ENCODE data around the gene CCDC13. TPM values are rescaled to one million over a fixed set of nuclear protein-coding genes. Genes with fewer than 3 reads are reported as not detected.

CCDC13 gene
- total RNA-seq, 4 donors from 2014 or later, result 1.2 to 5.3 (median 3.9) TPM

- intact Hi-C loops (cut with DNase I), result no loop called here
Observed at GRCh38 chr3:42769477-42770131, 3.4 kb downstream of the CCDC13 start.

GRCh38 chr3:42764561-42765295, 8.3 kb downstream of the CCDC13 start:
- no peak overlapping the region for H3K4me3 ChIP-seq
- no peak for DNase-seq (ENCODE audit: extremely low spot score)
- no peaks in the 10 kb centered on the region for H3K27me3 ChIP-seq
- no peaks in the 10 kb centered on the region for H3K9me3 ChIP-seq
- WGBS, result 84% methylated on average over 3 of the region's 3 CpGs
- peaks cover 0 to 23% (median 20%) of the 10 kb centered on the region in 4 donors for H3K4me1 ChIP-seq
- TF ChIP-seq CTCF (IDR thresholded peaks at IDR 0.05) (no peak), POLR2AphosphoS5 (IDR thresholded peaks at IDR 0.05) (no peak)
- H3K27ac ChIP-seq (replicated peaks in 1 of 4), result no peak overlapping the region
- intact Hi-C loops (cut with DNase I), result no loop called here
- no peaks in the 10 kb centered on the region for H3K36me3 ChIP-seq

More at GRCh38 chr3:42769477-42770131, 3.4 kb downstream of the CCDC13 start:
- Histone ChIP-seq H3K9me3 (no peaks in the 10 kb centered on the region), H3K4me3 (no peak overlapping the region), H3K27me3 (no peaks in the 10 kb centered on the region), H3K27ac (replicated peaks in 1 of 4) (no peak overlapping the region), H3K36me3 (no peaks in the 10 kb centered on the region), H3K4me1 (peaks cover 5 to 21% (median 15%) of the 10 kb centered on the region in 4 donors)
- 90% methylated on average over 17 of the region's 28 CpGs for WGBS
- DNase-seq (ENCODE audit: extremely low spot score), result no peak
- TF ChIP-seq POLR2AphosphoS5 (IDR thresholded peaks at IDR 0.05) (no peak), POLR2A (IDR thresholded peaks at IDR 0.05; ENCODE audit: low read depth) (no peak), CTCF (IDR thresholded peaks at IDR 0.05) (no peak), EP300 (IDR thresholded peaks at IDR 0.05) (no peak)

- H3K36me3 ChIP-seq, result no peaks in the 10 kb centered on the region
- H3K27me3 ChIP-seq, result no peaks in the 10 kb centered on the region
- no peaks in the 10 kb centered on the region for H3K9me3 ChIP-seq
- TF ChIP-seq POLR2A (IDR thresholded peaks at IDR 0.05; ENCODE audit: low read depth) (no peak), POLR2AphosphoS5 (IDR thresholded peaks at IDR 0.05) (no peak), CTCF (IDR thresholded peaks at IDR 0.05) (no peak), EP300 (IDR thresholded peaks at IDR 0.05) (no peak)
- H3K27ac ChIP-seq (replicated peaks in 1 of 4), result no peak overlapping the region
- H3K4me1 ChIP-seq, result peaks cover 0 to 29% (median 23%) of the 10 kb centered on the region in 4 donors
- no peak overlapping the region for H3K4me3 ChIP-seq
- intact Hi-C loops (cut with DNase I), result no loop called here
- WGBS, result 83% methylated on average over 3 of the region's 3 CpGs
- DNase-seq (ENCODE audit: extremely low spot score), result no peak
Observed at GRCh38 chr3:42764115-42764514, 8.9 kb downstream of the CCDC13 start.

- WGBS, result 28% methylated on average over 2 of the region's 2 CpGs
- H3K4me1 ChIP-seq, result peaks cover 0 to 32% (median 23%) of the 10 kb centered on the region in 4 donors
- no peak overlapping the region for H3K4me3 ChIP-seq
- no peaks in the 10 kb centered on the region for H3K9me3 ChIP-seq
- no peak for DNase-seq (ENCODE audit: extremely low spot score)
- no peaks in the 10 kb centered on the region for H3K27me3 ChIP-seq
- peak overlapping the region in 3 of 4 donors; percentile 2 to 26 (median 4) for H3K27ac ChIP-seq (replicated peaks in 1 of 4)
- TF ChIP-seq POLR2AphosphoS5 (IDR thresholded peaks at IDR 0.05) (no peak), EP300 (IDR thresholded peaks at IDR 0.05) (no peak), POLR2A (IDR thresholded peaks at IDR 0.05; ENCODE audit: low read depth) (no peak), CTCF (IDR thresholded peaks at IDR 0.05) (no peak)
- intact Hi-C loops (cut with DNase I), result no loop called here
- no peaks in the 10 kb centered on the region for H3K36me3 ChIP-seq
Observed at GRCh38 chr3:42763021-42763420, 10.0 kb downstream of the CCDC13 start.
